Ishikawa (cell line): ENCODE measurements around the gene CRMP1.

ENCODE experiments used
- CEBPB ChIP-seq: IDR thresholded peaks from 2 replicates; pipeline ENCODE4 v1.6.1; 2012
- CREB1 ChIP-seq: IDR thresholded peaks from 2 replicates; pipeline ENCODE4 v1.6.1; 2012; ENCODE audit warnings: low read depth
- EGR1 ChIP-seq: IDR thresholded peaks from 2 replicates; pipeline ENCODE4 v1.6.1; 2012
- EP300 ChIP-seq: IDR thresholded peaks from 2 replicates; pipeline ENCODE4 v1.6.1; 2012; ENCODE audit warnings: borderline replicate concordance
- FOXM1 ChIP-seq: IDR thresholded peaks from 2 replicates; pipeline ENCODE4 v1.6.1; 2012; ENCODE audit warnings: low read depth, borderline replicate concordance
- NFIC ChIP-seq: IDR thresholded peaks from 2 replicates; pipeline ENCODE4 v1.6.1; 2012
- RAD21 ChIP-seq: IDR thresholded peaks from 2 replicates; pipeline ENCODE4 v1.6.1; 2012; ENCODE audit warnings: low read depth
- TAF1 ChIP-seq: IDR thresholded peaks from 2 replicates; pipeline ENCODE4 v1.6.1; 2012; ENCODE audit warnings: low read depth, mild to moderate bottlenecking
- TCF12 ChIP-seq: IDR thresholded peaks from 2 replicates; pipeline ENCODE4 v1.6.1; 2012; ENCODE audit warnings: low read depth
- TEAD4 ChIP-seq: IDR thresholded peaks from 2 replicates; pipeline ENCODE4 v1.6.1; 2012
- YY1 ChIP-seq: IDR thresholded peaks from 2 replicates; pipeline ENCODE4 v1.6.1; 2012; ENCODE audit warnings: low read depth
- ZBTB7A ChIP-seq: IDR thresholded peaks from 2 replicates; pipeline ENCODE4 v1.6.1; 2012; ENCODE audit warnings: low read depth
- TF ChIP-seq, protein P1 (sequence below): IDR thresholded peaks from 2 replicates; pipeline ENCODE4 v1.6.1; 2012; ENCODE audit warnings: low read depth, mild to moderate bottlenecking
- TF ChIP-seq, protein P2 (sequence below): IDR thresholded peaks from 2 replicates; pipeline ENCODE4 v1.6.1; 2012
- TF ChIP-seq, protein P3 (sequence below): IDR thresholded peaks from 2 replicates; pipeline ENCODE4 v1.6.1; 2012

The CRMP1 gene

DNA sequence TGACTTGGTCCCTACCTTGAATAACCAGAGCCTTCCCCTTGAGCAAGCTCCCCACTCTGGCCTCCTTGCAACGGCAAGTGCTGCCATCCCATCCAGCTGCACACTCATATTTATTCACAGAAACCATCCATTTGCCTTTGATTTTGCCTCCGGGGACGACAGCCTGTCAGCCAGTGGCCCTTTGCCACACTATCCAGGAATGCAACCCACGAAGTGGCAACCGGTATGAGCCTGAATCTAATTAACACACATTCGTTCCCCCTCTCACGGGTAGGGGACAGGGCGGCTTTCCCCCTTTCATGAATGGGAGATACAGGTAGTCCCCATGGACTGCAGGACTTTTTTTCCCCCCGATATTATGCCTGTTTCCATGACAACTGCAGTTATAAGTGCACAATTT, 15.5 kb downstream of the CRMP1 start:
- TF ChIP-seq TAF1 (no peak), FOXM1 (no peak), ZBTB7A (no peak), EGR1 (no peak), TEAD4 (no peak), CREB1 (no peak), YY1 (no peak), NFIC (no peak), EP300 (no peak)
- TF ChIP-seq, protein P1, sequence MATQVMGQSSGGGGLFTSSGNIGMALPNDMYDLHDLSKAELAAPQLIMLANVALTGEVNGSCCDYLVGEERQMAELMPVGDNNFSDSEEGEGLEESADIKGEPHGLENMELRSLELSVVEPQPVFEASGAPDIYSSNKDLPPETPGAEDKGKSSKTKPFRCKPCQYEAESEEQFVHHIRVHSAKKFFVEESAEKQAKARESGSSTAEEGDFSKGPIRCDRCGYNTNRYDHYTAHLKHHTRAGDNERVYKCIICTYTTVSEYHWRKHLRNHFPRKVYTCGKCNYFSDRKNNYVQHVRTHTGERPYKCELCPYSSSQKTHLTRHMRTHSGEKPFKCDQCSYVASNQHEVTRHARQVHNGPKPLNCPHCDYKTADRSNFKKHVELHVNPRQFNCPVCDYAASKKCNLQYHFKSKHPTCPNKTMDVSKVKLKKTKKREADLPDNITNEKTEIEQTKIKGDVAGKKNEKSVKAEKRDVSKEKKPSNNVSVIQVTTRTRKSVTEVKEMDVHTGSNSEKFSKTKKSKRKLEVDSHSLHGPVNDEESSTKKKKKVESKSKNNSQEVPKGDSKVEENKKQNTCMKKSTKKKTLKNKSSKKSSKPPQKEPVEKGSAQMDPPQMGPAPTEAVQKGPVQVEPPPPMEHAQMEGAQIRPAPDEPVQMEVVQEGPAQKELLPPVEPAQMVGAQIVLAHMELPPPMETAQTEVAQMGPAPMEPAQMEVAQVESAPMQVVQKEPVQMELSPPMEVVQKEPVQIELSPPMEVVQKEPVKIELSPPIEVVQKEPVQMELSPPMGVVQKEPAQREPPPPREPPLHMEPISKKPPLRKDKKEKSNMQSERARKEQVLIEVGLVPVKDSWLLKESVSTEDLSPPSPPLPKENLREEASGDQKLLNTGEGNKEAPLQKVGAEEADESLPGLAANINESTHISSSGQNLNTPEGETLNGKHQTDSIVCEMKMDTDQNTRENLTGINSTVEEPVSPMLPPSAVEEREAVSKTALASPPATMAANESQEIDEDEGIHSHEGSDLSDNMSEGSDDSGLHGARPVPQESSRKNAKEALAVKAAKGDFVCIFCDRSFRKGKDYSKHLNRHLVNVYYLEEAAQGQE, result no peak
- TF ChIP-seq, protein P2, sequence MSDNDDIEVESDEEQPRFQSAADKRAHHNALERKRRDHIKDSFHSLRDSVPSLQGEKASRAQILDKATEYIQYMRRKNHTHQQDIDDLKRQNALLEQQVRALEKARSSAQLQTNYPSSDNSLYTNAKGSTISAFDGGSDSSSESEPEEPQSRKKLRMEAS, result no peak

DNA sequence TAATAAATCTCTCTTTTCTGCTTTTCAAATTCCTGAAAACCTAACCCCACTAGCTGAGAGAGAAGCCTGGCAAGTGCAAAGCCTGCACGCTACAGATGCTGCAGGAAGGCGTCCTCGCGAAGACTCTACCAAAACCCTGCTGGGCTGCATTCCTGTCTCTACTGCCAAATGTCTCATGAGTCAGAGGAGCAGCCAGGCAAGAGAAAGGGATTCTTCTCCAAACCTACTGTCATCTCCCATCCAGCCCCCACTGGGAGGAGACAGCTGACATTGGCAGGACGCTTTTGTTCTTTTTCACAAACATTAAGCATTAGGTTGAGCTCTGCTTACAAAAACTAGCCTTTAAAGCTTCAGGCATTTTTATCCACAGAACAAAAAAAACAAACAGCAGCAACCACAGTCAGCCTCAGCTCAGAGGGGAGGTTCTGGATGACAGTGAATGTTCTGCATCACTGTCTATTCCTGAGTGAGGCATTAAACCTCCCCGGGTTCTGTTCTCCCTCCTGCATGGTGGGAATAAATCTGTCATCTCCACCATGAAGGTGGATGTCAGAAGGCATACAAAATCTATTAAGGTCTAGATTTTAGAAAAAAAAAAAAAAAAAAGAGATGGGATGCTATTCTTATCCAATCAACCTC, 18.0 kb downstream of the CRMP1 start:
- TF ChIP-seq, protein P3, sequence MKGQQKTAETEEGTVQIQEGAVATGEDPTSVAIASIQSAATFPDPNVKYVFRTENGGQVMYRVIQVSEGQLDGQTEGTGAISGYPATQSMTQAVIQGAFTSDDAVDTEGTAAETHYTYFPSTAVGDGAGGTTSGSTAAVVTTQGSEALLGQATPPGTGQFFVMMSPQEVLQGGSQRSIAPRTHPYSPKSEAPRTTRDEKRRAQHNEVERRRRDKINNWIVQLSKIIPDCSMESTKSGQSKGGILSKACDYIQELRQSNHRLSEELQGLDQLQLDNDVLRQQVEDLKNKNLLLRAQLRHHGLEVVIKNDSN, result no peak
- TF ChIP-seq ZBTB7A (no peak), CEBPB (no peak), YY1 (no peak), CREB1 (no peak), EGR1 (no peak), NFIC (no peak), TEAD4 (no peak), TCF12 (no peak), EP300 (no peak), FOXM1 (no peak)

DNA sequence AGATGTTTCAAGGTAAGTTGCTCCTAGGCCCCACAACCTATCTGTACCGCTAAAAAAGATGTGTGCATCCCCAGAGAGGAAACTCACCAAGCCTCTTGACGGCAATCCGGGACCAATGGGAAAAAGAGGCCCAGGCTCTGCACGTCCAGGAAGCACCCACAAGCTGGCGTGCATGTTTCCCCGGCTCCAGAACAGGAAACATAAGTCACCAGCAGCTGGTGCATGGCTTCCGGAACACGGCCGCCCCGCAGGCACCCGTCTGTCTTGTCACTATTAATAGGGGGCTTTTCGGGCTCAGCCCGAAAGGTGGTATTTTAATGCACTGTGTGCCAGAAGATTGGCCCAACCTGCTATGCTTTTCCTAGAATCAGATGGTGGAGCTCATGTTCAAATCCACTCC, 22.2 kb downstream of the CRMP1 start:
- TF ChIP-seq EGR1, result no peak
- no peak for TF ChIP-seq TEAD4
- TF ChIP-seq YY1, result no peak
- TF ChIP-seq TAF1, result no peak
- TF ChIP-seq EP300, result no peak
- TF ChIP-seq, protein P3, result no peak
- TF ChIP-seq CREB1, result no peak
- TF ChIP-seq, protein P1, result no peak
- TF ChIP-seq TCF12, result no peak
- TF ChIP-seq FOXM1, result no peak
- TF ChIP-seq RAD21, result no peak
- no peak for TF ChIP-seq NFIC
- TF ChIP-seq, protein P2, result no peak
- no peak for TF ChIP-seq CEBPB
- TF ChIP-seq ZBTB7A, result no peak

DNA sequence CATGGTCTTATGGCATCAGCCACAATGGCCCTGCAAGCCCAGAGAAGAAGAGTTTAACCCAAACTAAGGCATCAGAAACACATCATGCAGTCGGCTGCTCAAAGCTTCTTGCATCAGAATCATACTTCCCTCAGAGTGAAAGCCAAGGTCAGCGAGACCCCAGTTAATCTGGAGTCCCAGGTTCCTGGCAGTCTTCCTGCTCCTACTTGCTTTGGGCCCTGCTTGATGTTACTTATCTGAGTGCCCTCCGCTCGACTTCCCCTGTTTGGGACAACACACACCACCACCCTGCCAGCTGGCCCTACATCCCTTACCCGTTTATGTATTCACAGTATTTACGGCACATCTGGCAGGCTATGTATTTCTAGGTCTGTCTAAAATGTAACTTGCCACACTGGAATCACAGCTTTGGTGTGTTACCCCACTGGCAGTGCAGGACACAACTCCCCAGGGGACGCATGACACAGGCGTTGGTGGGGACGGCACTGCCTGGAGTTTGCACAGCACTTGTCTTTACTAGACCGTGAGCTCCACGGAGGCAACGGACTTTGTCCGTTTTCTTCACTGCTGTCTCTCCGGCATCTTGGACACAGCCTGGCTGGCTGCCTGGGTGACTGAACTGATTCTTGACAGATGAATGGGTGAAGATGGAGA, 22.8 kb downstream of the CRMP1 start:
- TF ChIP-seq EGR1 (no peak), TCF12 (no peak), NFIC (no peak), CEBPB (no peak), ZBTB7A (no peak), CREB1 (no peak), RAD21 (no peak), FOXM1 (no peak), TEAD4 (no peak), TAF1 (no peak), EP300 (no peak), YY1 (no peak)
- TF ChIP-seq, protein P2, result no peak
- TF ChIP-seq, protein P3, result no peak
- TF ChIP-seq, protein P1, result no peak
